Keratinocyte (primary cell): Measurements from ENCODE around the gene ANKRD6. TPM values are rescaled to one million over a fixed set of nuclear protein-coding genes. Genes with fewer than 3 reads are reported as not detected.

ENCODE experiments used
- DNase-seq: peaks from one replicate; pipeline ENCODE4 v3.0.0-alpha.2; 2011; ENCODE audit warnings: low read depth, missing footprints, low spot score
- FAIRE-seq: peaks from 2 replicates; lab custom pipeline; 2011; peaks lifted over from hg19 to GRCh38; lab: Jason Lieb, UNC
- H2AFZ ChIP-seq: 2 replicates; pipeline ENCODE4 v1.6.0; 2012; ENCODE audit warnings: low read length, control low read depth, inconsistent platforms; ENCODE audit not compliant: control insufficient read depth
- H3K27ac ChIP-seq: 2 replicates; pipeline ENCODE4 v1.5.1; 2011; ENCODE audit warnings: low read length; ENCODE audit not compliant: control insufficient read depth, insufficient read depth
- H3K27me3 ChIP-seq: 3 replicates; pipeline ENCODE4 v1.6.0; 2011; ENCODE audit warnings: low read length; ENCODE audit not compliant: control insufficient read depth, insufficient read depth; ENCODE audit errors: extremely low read depth
- H3K36me3 ChIP-seq, 2 experiments: 2 replicates in 1 of 2; 3 replicates in 1 of 2; pipeline ENCODE4 v1.5.1; 2011; ENCODE audit warnings: low read length in 2 of 2, mild to moderate bottlenecking in 1 of 2; ENCODE audit not compliant: control insufficient read depth in 2 of 2, insufficient read depth in 2 of 2; ENCODE audit errors: extremely low read depth in 1 of 2
- H3K4me1 ChIP-seq: 3 replicates; pipeline ENCODE4 v1.5.1; 2011; ENCODE audit warnings: low read length; ENCODE audit not compliant: control insufficient read depth, insufficient read depth; ENCODE audit errors: extremely low read depth
- H3K4me2 ChIP-seq: 3 replicates; pipeline ENCODE4 v1.6.0; 2011; ENCODE audit warnings: low read depth, low read length; ENCODE audit not compliant: control insufficient read depth, insufficient read depth; ENCODE audit errors: extremely low read depth
- H3K4me3 ChIP-seq, 3 experiments: fragments of 200-600 bp in 1 of 3; sonication (generic) in 1 of 3; 2 replicates in 2 of 3; 3 replicates in 1 of 3; pipeline ENCODE4 v1.5.1; 2011 to 2016; ENCODE audit warnings: low read length in 3 of 3, mild to moderate bottlenecking in 3 of 3, control low read depth in 2 of 3, inconsistent platforms in 1 of 3, low read depth in 1 of 3, mixed read lengths in 1 of 3, mixed run types in 1 of 3, moderate library complexity in 1 of 3; ENCODE audit not compliant: control insufficient read depth in 2 of 3, insufficient read depth in 2 of 3; ENCODE audit errors: extremely low read depth in 1 of 3
- H3K79me2 ChIP-seq: 2 replicates; pipeline ENCODE4 v1.6.0; 2012; ENCODE audit warnings: low read length; ENCODE audit not compliant: control insufficient read depth, insufficient read depth
- H3K9ac ChIP-seq: 3 replicates; pipeline ENCODE4 v1.6.0; 2011; ENCODE audit warnings: low read length; ENCODE audit not compliant: control insufficient read depth, insufficient read depth; ENCODE audit errors: extremely low read depth
- H3K9me1 ChIP-seq: 3 replicates; pipeline ENCODE4 v1.6.0; 2011; ENCODE audit warnings: low read length; ENCODE audit not compliant: control insufficient read depth, insufficient read depth; ENCODE audit errors: extremely low read depth
- H3K9me3 ChIP-seq: 2 replicates; pipeline ENCODE4 v1.5.1; 2012; ENCODE audit warnings: low read depth, low read length; ENCODE audit not compliant: control insufficient read depth
- H4K20me1 ChIP-seq: 3 replicates; pipeline ENCODE4 v1.6.0; 2011; ENCODE audit warnings: low read length; ENCODE audit not compliant: control insufficient read depth, insufficient read depth; ENCODE audit errors: extremely low read depth
- EZH2 ChIP-seq: IDR thresholded peaks from one replicate; pipeline ENCODE4 v1.6.1; 2012; ENCODE audit warnings: inconsistent platforms, mild to moderate bottlenecking, low read length, moderate library complexity
- dilution Hi-C: fragments of 300-500 bp; cut with MboI; formaldehyde crosslinking; loops from one replicate; pipeline ENCODE4 v1.7.0; 2020; ENCODE audit warnings: low sequenced_read_pairs; ENCODE audit not compliant: extremely low pct_ligation_motif_present
- polyA plus RNA-seq, 5 experiments: library from polyadenylated mRNA; depleted of rRNA in 3 of 5; stranded (reverse) in 3 of 5; stranded (forward) in 1 of 5; unstranded in 1 of 5; fragments of >200 nt; gene quantifications; 1 replicate in 1 of 5; 2 replicates in 3 of 5; 3 replicates in 1 of 5; pipeline versions ENCODE4 v1.2.1 to v1.2.3, GENCODE V29; 2011 to 2012; ENCODE audit warnings: missing spikeins in 2 of 5, low read depth in 1 of 5, low replicate concordance in 1 of 5
- TF ChIP-seq, protein P1 (sequence below), 3 experiments: IDR thresholded peaks in 1 of 3; conservative IDR thresholded peaks in 1 of 3; optimal IDR thresholded peaks in 1 of 3; 2 replicates in 2 of 3; 3 replicates in 1 of 3; pipeline versions ENCODE3 to v1.5.1; 2011; ENCODE audit warnings: low read length in 3 of 3, mild to moderate bottlenecking in 3 of 3, moderate library complexity in 2 of 3, control low read depth in 1 of 3, inconsistent platforms in 1 of 3; ENCODE audit not compliant: insufficient read depth in 2 of 3; ENCODE audit errors: extremely low read depth in 1 of 3

The ANKRD6 gene
- polyA plus RNA-seq, 1 donor (not counting 4 experiments of a cell fraction or from before 2014, with no cell fraction given), result 5.7 TPM

DNA sequence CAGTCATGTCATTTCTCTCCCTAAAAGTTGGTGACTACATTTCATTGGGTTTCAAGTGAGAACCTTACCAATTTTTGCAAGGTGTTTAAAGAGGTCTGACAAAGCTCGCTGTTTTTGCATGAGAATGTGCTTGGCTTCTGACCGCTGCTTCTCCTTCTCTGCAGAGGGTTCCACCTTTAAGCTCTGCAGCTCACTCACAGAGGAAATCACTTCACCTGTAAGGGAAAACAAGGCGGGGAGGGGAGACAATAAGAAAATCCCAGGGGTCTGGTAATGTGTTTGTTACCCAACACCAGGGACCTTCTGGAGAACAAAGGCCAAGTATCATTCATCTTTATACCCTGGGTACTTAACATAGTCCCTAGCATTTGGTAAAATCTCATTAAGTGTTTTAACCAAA lies 245.6 kb downstream of the ANKRD6 start:
- H2AFZ ChIP-seq, result no peak overlapping the region
- no peaks in the 10 kb centered on the region for H3K4me1 ChIP-seq
- no peak overlapping the region for H3K4me2 ChIP-seq
- peaks cover 41 to 60% of the 10 kb centered on the region in 2 experiments for H3K36me3 ChIP-seq
- H3K9ac ChIP-seq, result no peak overlapping the region
- DNase-seq, result no peak
- no peaks in the 10 kb centered on the region for H3K9me3 ChIP-seq
- no peak for TF ChIP-seq EZH2
- TF ChIP-seq, protein P1, sequence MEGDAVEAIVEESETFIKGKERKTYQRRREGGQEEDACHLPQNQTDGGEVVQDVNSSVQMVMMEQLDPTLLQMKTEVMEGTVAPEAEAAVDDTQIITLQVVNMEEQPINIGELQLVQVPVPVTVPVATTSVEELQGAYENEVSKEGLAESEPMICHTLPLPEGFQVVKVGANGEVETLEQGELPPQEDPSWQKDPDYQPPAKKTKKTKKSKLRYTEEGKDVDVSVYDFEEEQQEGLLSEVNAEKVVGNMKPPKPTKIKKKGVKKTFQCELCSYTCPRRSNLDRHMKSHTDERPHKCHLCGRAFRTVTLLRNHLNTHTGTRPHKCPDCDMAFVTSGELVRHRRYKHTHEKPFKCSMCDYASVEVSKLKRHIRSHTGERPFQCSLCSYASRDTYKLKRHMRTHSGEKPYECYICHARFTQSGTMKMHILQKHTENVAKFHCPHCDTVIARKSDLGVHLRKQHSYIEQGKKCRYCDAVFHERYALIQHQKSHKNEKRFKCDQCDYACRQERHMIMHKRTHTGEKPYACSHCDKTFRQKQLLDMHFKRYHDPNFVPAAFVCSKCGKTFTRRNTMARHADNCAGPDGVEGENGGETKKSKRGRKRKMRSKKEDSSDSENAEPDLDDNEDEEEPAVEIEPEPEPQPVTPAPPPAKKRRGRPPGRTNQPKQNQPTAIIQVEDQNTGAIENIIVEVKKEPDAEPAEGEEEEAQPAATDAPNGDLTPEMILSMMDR (optimal IDR thresholded peaks at IDR 0.05 in 1 of 3, IDR thresholded peaks at IDR 0.05 in 1 of 3, conservative IDR thresholded peaks at IDR 0.05 in 1 of 3; ENCODE audit: extremely low read depth in 1 of 3, insufficient read depth in 2 of 3, low read length in 3 of 3), result no peak
- no peak for FAIRE-seq
- no peaks in the 10 kb centered on the region for H3K27me3 ChIP-seq
- H4K20me1 ChIP-seq, result no peaks in the 10 kb centered on the region
- H3K27ac ChIP-seq, result no peak overlapping the region
- no peak overlapping the region for H3K4me3 ChIP-seq
- dilution Hi-C loops, result no loop called here
- H3K9me1 ChIP-seq, result no peaks in the 10 kb centered on the region
- no peaks in the 10 kb centered on the region for H3K79me2 ChIP-seq

GRCh38 chr6:89679215-89680120 lies 246.5 kb downstream of the ANKRD6 start:
- no peaks in the 10 kb centered on the region for H3K9me1 ChIP-seq
- no peak overlapping the region for H2AFZ ChIP-seq
- H3K4me2 ChIP-seq, result no peak overlapping the region
- no peak overlapping the region for H3K27ac ChIP-seq
- no peaks in the 10 kb centered on the region for H4K20me1 ChIP-seq
- H3K4me1 ChIP-seq, result no peaks in the 10 kb centered on the region
- no peak for FAIRE-seq
- no peak overlapping the region for H3K9ac ChIP-seq
- peaks cover 36 to 56% of the 10 kb centered on the region in 2 experiments for H3K36me3 ChIP-seq
- no peak for DNase-seq
- no peaks in the 10 kb centered on the region for H3K27me3 ChIP-seq
- dilution Hi-C loops, result no loop called here
- H3K9me3 ChIP-seq, result no peaks in the 10 kb centered on the region
- H3K79me2 ChIP-seq, result no peaks in the 10 kb centered on the region
- TF ChIP-seq, protein P1 (optimal IDR thresholded peaks at IDR 0.05 in 1 of 3, IDR thresholded peaks at IDR 0.05 in 1 of 3, conservative IDR thresholded peaks at IDR 0.05 in 1 of 3; ENCODE audit: extremely low read depth in 1 of 3, insufficient read depth in 2 of 3, low read length in 3 of 3), result no peak
- TF ChIP-seq EZH2, result no peak
- no peak overlapping the region for H3K4me3 ChIP-seq
